Testis (tissue), 3 donors: ENCODE results near the gene RIOK3. TPM values are rescaled to one million over a fixed set of nuclear protein-coding genes. Genes with fewer than 3 reads are reported as not detected.

Source experiments
- DNase-seq: peaks from one replicate; pipeline ENCODE4 v3.0.0-alpha.2; 2019
- H3K27ac ChIP-seq, 2 donors: fragments of 200-600 bp; sonication (generic); one replicate each; pipeline ENCODE4 v1.5.1; 2019
- H3K27me3 ChIP-seq: fragments of 200-600 bp; sonication (generic); one replicate; pipeline ENCODE4 v1.5.1; 2019
- H3K36me3 ChIP-seq: fragments of 200-600 bp; sonication (generic); one replicate; pipeline ENCODE4 v1.5.1; 2017; ENCODE audit warnings: low read depth; ENCODE audit errors: missing control alignments
- H3K4me1 ChIP-seq: fragments of 200-600 bp; sonication (generic); one replicate; pipeline ENCODE4 v1.5.1; 2019
- H3K4me3 ChIP-seq, 2 donors: fragments of 200-600 bp; sonication (generic); one replicate each; pipeline ENCODE4 v1.5.1; 2017 to 2019
- H3K9me3 ChIP-seq: fragments of 200-600 bp; sonication (generic); one replicate; pipeline ENCODE4 v1.5.1; 2017
- CTCF ChIP-seq, 3 experiments: fragments of 450-650 bp in 2 of 3; fragments of 200-600 bp in 1 of 3; sonication (generic) in 1 of 3; IDR thresholded peaks; one replicate each; pipeline ENCODE4 v1.5.1; 2016 to 2019; ENCODE audit warnings: antibody characterized with exemption in 3 of 3, mild to moderate bottlenecking in 2 of 3, moderate library complexity in 1 of 3
- POLR2A ChIP-seq: fragments of 450-650 bp; IDR thresholded peaks from one replicate; pipeline ENCODE4 v1.6.1; 2017; ENCODE audit warnings: antibody characterized with exemption, mild to moderate bottlenecking, moderate library complexity
- WGBS, 2 donors: methylation state at CpG; one replicate each; pipeline ENCODE4 v1.1.5; 2018; 5-methylcytosine and 5-hydroxymethylcytosine counted together
- intact Hi-C: fragments of 100-400 bp; cut with DNase I; formaldehyde crosslinking; loops from one replicate; pipeline ENCODE4 v1.15.1; 2023; ENCODE audit warnings: low total_unique reads
- polyA plus RNA-seq: library from polyadenylated mRNA; stranded (reverse); fragments of 350-450 nt; fragmentation: Illumina TruSeq; extraction: RNeasy Lipid Tissue Mini Kit (QIAGEN cat#74804); gene quantifications from one replicate; pipeline ENCODE4 v1.2.3, GENCODE V29; 2014; ENCODE audit warnings: low read depth, low replicate concordance; ENCODE audit not compliant: insufficient read depth
- total RNA-seq, 2 donors: library from RNA; depleted of rRNA; stranded (reverse); fragments of >200 nt; gene quantifications; one replicate each; pipeline ENCODE4 v1.2.3, GENCODE V29; 2016

RIOK3 gene
- total and polyA plus RNA-seq, 3 donors from 2014 or later = 41.7 to 76.8 (median 68.7) TPM

- no peaks in the 10 kb centered on the region for H3K27me3 ChIP-seq
- WGBS, 2 donors = 22 to 26% methylated on average over 5 of the region's 5 CpGs
- peaks cover 4% of the 10 kb centered on the region for H3K4me1 ChIP-seq
- no peaks in the 10 kb centered on the region for H3K36me3 ChIP-seq
- H3K4me3 ChIP-seq = peak overlapping the region; percentile 78 to 79
- no peak for TF ChIP-seq POLR2A
- no peak for TF ChIP-seq CTCF (IDR thresholded peaks at IDR 0.05)
- no peaks in the 10 kb centered on the region for H3K9me3 ChIP-seq
- H3K27ac ChIP-seq = no peak overlapping the region
- intact Hi-C loops = no loop called here
- DNase-seq = no peak
Measured at GRCh38 chr18:23438046-23438377, 15.1 kb upstream of the RIOK3 start.

- H3K36me3 ChIP-seq = no peaks in the 10 kb centered on the region
Measured at GRCh38 chr18:23438608-23439366, 14.3 kb upstream of the RIOK3 start.

GRCh38 chr18:23440131-23440530 is 13.0 kb upstream of the RIOK3 start:
- DNase-seq = no peak
- intact Hi-C loops = no loop called here
- 83 to 87% methylated on average over 4 of the region's 4 CpGs for WGBS, 2 donors
- TF ChIP-seq CTCF (IDR thresholded peaks at IDR 0.05) (no peak), POLR2A (no peak)
- Histone ChIP-seq H3K36me3 (no peaks in the 10 kb centered on the region), H3K4me1 (peaks cover 4% of the 10 kb centered on the region), H3K9me3 (no peaks in the 10 kb centered on the region), H3K27ac (no peak overlapping the region), H3K27me3 (no peaks in the 10 kb centered on the region), H3K4me3 (no peak overlapping the region)

More at GRCh38 chr18:23438608-23439366, 14.3 kb upstream of the RIOK3 start:
- DNase-seq = no peak
- intact Hi-C loops = no loop called here
- TF ChIP-seq POLR2A (no peak), CTCF (IDR thresholded peaks at IDR 0.05) (no peak)
- H3K4me3 ChIP-seq = peak overlapping the region in 1 of 2 donors; percentile 78
- 52 to 65% methylated on average over 11 of the region's 11 CpGs for WGBS, 2 donors
- no peaks in the 10 kb centered on the region for H3K27me3 ChIP-seq
- peaks cover 4% of the 10 kb centered on the region for H3K4me1 ChIP-seq
- no peaks in the 10 kb centered on the region for H3K9me3 ChIP-seq
- H3K27ac ChIP-seq = no peak overlapping the region

GRCh38 chr18:23442958-23443357 is 10.1 kb upstream of the RIOK3 start:
- Histone ChIP-seq H3K36me3 (no peaks in the 10 kb centered on the region), H3K27ac (no peak overlapping the region), H3K4me3 (no peak overlapping the region), H3K27me3 (no peaks in the 10 kb centered on the region), H3K9me3 (no peaks in the 10 kb centered on the region), H3K4me1 (no peaks in the 10 kb centered on the region)
- TF ChIP-seq CTCF (IDR thresholded peaks at IDR 0.05) = no peak
- TF ChIP-seq POLR2A = no peak
- DNase-seq = no peak
- intact Hi-C loops = no loop called here
- WGBS, 2 donors = 74 to 90% methylated on average over 3 of the region's 3 CpGs

- DNase-seq = no peak
- peaks cover 6% of the 10 kb centered on the region for H3K4me1 ChIP-seq
- H3K27me3 ChIP-seq = no peaks in the 10 kb centered on the region
- intact Hi-C loops = no loop called here
- H3K9me3 ChIP-seq = no peaks in the 10 kb centered on the region
- TF ChIP-seq POLR2A = no peak
- no peak for TF ChIP-seq CTCF (IDR thresholded peaks at IDR 0.05)
- WGBS, 2 donors = 80 to 86% methylated on average over 1 of the region's 1 CpG
- H3K27ac ChIP-seq = no peak overlapping the region
- no peak overlapping the region for H3K4me3 ChIP-seq
- H3K36me3 ChIP-seq = no peaks in the 10 kb centered on the region
Measured at GRCh38 chr18:23448291-23448690, 4.8 kb upstream of the RIOK3 start.
